SKM-1 treated with dmso at 0.1 percent for 144 hours (cell line): Measurements from ENCODE around the gene PDE4D.

Experiments
- DNase-seq: peaks from one replicate; lab custom pipeline; 2025; ENCODE audit not compliant: unreplicated experiment; lab: John Stamatoyannopoulos, UW

PDE4D gene

DNA sequence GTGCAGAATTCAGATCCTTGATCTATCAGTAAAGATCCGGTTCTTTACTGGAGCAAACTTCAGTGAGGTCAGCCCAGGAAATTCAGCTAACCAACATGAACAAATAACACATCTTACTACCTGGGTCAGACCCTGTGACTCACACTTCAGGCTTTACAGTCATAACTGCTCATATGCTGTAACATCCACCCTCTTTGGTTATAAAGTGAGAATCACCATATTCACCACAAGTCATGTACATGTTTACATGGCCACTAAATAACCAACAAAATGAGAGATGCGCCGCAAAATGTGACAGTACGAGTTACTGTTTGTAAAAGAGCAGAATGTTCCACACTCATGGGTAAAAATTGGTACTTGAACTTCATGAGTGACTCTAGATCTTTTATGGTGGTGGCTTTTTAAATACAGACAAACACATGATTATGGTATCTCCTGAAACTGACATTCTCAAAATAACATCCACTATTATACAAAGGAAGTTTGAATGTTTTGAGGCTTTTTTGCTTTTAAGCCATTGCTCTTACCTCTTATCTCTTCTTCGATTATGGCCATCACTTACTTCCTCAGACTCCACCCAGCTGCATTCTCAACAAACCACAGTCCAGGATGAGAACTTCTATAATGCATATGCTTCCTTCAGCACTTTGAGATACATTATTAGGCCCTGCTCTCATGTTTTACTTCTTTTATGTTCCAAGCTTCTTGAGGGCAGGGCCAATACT, 794.1 kb downstream of the PDE4D start:
- DNase-seq = no peak

DNA sequence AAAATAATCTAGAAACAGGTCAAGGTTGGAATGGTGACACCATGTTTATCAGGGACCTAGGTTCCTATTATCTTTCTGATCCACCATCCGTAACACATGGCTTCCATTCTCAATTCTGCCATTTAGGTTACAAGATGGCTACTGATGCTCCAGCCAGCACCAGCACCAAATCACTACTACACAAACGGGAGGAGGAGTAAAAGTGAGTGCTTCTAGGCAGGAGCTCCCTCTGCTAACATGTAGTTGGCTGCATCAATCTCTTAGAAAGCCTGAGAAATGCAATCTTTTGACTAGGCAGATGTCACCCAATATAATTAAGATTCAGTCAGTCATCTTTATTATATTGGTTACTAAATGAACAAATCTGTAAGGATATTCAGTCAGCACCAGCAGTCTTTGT, 794.8 kb downstream of the PDE4D start:
- DNase-seq = no peak

GRCh38 chr5:59097712-59098111, 795.8 kb downstream of the PDE4D start:
- DNase-seq = no peak

DNA sequence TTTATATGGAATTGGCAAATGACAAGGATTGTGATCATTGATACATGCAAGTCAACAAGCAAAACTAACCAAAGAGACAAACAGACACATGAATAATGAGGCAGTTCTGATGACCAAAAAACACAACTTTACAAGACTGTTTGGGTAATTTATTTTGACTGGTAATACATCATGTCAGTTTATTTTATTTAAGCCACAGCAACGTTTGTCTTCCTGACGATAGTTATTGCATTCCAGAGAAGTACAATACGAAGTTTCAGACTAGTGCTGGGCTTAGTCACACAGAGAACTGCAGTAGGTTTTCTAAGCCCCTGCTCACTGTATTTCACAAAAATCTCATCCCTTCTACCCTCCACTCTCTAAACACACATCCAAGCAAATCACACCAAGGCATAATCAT, 796.4 kb downstream of the PDE4D start:
- DNase-seq = no peak

- DNase-seq = no peak
Measured at GRCh38 chr5:59095480-59095879, 798.0 kb downstream of the PDE4D start.

DNA sequence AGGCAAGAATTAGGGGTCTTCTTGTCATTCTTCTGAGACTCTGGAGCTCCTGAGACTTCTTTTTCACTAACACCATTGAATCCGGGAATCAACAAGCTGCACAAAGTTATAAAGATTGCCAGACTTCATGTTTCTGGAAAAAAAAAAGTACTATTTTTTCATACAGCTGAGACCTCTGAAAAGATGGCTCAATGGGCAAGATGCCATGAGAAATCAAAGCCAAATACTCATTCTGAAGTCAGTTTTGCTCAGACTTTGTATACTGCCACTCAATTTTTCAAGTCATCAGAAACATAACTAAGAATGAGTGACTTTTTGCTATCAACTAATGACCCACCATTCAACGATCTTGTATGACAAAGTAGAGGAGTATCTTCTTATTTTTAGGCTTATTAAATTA, 798.7 kb downstream of the PDE4D start:
- no peak for DNase-seq

GRCh38 chr5:59093329-59093728, 800.2 kb downstream of the PDE4D start:
- DNase-seq = no peak

- no peak for DNase-seq
Measured at GRCh38 chr5:59092758-59093157, 800.8 kb downstream of the PDE4D start.

- DNase-seq = no peak
Measured at GRCh38 chr5:59091965-59092364, 801.6 kb downstream of the PDE4D start.

DNA sequence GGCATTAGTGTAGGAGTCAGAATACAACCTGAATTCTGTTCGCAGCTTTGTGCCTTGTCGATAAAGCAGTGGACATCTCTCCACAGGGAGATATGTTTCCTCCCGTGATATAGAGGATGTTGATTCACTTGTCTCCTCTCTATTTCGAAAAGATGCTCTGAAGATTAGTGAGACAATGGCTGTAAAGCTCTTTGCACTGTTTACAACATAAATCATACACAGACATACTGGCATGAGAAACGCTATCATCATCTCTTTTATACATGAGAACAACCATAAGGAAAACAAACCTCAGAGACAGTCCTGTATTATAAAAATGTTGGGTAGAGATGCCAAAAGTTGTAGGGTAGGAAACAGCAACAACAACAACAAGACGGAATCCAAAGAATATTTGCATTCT, 803.2 kb downstream of the PDE4D start:
- DNase-seq = no peak

DNA sequence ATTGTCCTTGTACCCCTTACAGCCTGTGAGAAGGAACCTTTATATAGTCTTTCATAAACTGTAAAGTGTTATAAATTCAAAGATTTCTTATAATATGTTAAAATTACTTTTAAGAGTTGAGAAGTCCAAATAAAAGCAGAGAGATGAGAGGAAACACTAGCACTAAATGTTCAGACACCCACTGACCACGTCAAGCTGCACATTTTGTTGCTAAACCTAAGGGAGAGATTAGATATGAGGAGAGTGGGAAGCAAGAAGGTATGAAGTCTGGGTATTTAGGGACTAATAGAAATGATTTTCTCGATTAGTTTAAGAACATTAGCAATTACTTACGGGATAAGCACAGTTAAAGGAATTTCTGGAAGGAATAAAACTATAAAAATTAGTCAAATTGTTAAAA, 803.8 kb downstream of the PDE4D start:
- no peak for DNase-seq

- no peak for DNase-seq
Measured at GRCh38 chr5:59088546-59088945, 805.0 kb downstream of the PDE4D start.

- no peak for DNase-seq
Measured at GRCh38 chr5:59086024-59086423, 807.5 kb downstream of the PDE4D start.

GRCh38 chr5:59081693-59082092, 811.8 kb downstream of the PDE4D start:
- no peak for DNase-seq

DNA sequence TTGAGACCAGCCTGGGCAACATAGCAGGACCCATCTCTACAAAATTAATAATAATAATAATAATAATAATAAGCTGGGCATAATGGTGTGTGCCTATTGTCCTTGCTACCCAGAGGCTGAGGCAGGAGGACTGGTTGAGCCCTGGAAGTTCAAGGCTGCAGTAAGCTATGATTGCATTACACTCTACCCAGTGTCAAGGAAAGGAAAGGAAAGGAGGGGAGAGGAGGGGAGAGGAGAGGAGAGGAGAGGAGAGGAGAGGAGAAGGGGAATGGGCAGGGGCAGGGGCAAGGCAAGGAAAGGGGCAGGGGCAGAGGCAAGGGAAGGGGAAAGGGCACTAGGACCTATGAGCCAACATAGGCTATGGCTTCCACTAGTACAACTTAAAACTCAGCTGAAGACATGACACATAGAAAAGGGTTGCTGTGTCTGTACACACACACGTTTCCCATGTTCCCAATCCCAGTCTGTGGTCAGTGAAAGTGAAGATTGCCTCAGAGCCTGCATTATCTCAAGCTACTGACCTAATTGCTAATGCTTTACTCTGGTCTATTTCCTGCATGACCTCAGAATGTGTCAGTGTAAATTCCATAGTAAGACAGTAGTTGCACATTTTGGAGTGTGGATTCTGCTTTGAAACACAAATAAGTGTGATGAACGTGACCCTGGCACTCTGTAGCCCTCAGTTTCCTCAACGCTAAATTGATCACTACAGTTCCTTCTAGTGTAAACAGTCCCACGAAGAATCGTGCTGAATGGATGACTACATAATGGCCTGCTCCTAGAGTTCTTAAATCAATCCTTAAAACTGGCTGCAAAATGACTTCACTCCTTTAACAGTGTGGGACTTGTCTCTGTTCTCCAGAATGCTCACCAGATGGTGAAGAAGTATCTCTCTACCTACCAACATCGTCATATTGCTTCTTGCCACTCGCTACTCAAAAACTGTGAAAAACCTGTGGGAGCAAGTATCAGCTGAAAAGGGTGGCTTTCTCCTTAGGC, 813.6 kb downstream of the PDE4D start:
- DNase-seq = no peak

DNA sequence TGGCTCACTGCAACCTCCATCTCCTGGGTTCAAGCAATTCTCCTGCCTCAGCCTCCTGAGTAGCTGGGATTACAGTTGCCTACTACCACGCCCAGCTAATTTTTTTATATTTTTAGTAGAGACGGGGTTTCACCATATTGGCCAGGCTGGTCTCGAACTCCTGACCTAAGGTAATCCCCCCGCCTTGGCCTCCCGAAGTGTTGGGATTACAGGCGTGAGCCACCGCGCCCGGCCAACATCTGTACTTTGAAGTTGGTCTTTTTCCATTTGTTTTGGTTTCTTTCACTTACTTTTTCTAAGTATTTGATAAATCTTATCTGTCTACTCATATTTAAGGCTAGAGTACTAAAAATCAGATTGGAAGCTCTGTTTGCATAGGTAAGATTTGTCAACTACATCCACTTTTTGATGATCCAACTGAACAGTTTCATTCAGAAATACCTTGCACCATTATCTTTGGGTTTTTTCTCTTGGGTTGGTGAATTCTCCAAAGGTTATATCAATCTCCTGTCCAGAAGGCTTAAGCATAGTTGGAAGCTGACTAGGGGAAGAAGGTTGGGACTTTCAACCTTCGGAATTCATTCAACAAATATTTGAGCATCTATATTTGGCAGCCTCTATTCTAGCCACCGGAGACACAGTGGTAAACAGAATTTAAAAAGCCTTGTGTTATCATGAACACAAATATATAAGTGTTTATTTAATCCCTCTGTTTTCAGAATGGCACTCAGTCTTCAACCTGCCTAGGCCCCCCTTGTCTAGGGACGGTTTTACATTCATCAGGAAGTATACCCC, 821.6 kb downstream of the PDE4D start:
- DNase-seq = no peak

DNA sequence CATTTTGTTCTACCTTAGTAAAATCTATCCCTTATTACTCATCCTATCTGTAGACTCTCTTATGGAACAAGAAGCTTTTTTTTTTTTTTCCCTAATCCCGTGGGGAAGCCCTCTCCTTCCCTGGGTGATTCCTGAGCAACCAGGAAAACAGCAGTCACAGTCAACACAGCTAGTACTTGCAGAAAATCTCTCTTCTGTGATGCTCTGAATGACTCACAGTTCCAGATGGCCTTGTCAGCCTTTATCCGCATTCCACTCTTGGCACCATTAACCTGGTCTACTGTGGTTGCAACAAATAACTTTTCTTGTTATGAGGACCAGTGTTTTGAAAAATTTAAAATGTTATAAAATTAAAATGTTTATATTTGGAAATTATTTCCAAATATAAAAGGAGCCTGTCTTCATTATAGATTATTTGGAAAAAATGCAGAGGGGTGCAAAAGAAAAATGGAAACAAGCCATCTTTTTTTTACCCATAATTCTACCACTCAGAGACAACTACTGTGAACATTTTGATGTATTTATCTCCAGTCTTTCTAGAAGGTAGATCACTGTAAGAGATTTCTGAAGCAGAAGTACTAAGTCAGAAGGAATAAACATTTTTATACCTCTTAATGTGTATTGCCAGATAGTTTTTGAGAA, 824.0 kb downstream of the PDE4D start:
- no peak for DNase-seq

DNA sequence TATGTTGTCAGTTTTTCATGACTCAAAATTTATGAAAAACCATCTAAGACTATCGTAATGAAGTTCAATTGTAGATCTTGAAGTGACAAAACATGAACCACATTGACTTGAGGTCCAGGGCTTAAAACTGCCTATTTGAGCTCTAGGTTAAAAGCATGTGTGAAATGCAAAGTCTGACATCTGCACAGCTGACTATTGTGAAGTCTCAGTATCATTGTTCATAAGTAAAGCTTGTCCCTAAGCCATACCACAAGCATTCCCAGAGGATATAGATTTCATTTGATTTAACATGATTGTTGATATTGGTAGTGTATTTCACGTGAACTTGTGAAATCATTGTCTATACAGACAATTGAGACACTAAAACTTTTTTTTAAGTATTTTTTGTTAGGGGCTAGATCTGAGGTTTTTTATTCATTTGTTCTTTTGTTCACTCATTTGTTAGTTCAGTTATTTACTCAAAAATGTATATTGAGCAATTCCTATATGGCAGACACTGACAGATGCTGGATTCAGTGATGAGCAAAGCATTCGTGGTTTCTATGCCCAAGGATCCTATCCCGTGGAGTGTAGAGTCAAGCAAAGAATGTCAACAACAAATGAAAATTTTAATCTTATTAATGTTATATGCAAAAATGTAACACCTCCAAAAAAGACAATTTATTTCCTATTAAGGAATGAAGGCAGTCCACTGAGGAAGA, 825.4 kb downstream of the PDE4D start:
- DNase-seq = no peak

- DNase-seq = no peak
Measured at GRCh38 chr5:59066367-59067163, 827.0 kb downstream of the PDE4D start.
